Adrenal gland (tissue), 5 donors: ENCODE results near the gene CEL.

Source experiments
- CTCF ChIP-seq, 6 experiments: fragments of 450-650 bp in 4 of 6; fragments of 200-600 bp in 2 of 6; sonication (generic) in 1 of 6; IDR thresholded peaks; 1 replicate in 5 of 6; 2 replicates in 1 of 6; pipeline versions ENCODE4 v1.5.1 to v1.8.0; 2016 to 2021; ENCODE audit warnings: antibody characterized with exemption in 6 of 6, mild to moderate bottlenecking in 2 of 6, moderate library complexity in 1 of 6
- POLR2A ChIP-seq, 2 donors: fragments of 450-650 bp; IDR thresholded peaks; one replicate each; pipeline ENCODE4 v1.6.1; 2017; ENCODE audit warnings: antibody characterized with exemption in 2 of 2, mild to moderate bottlenecking in 2 of 2, moderate library complexity in 1 of 2
- donor health status: DM: no; HTN: no; CAD: no.

- TF ChIP-seq CTCF (IDR thresholded peaks at IDR 0.05): no peak
- peak; percentile 10 to 18 for TF ChIP-seq POLR2A (IDR thresholded peaks at IDR 0.05)
These were observed 57.5 kb downstream of the CEL start for GRCh38 chr9:133119103-133119845.
